GM21423 (cell line): Measurements from ENCODE around the gene COQ3.
"Not testable (repeated sequence)": the region's sequence is repeated elsewhere in the genome, so short reads cannot be mapped to it uniquely, and the experiment has no call there.

ENCODE experiments used
- ATAC-seq: cut with Tn5 transposase; IDR thresholded peaks from one replicate; pipeline ENCODE4 v1.9.1; 2021; ENCODE audit warnings: mild to moderate bottlenecking, moderate library complexity; ENCODE audit not compliant: unreplicated experiment

COQ3 gene

GRCh38 chr6:99390896-99391295 lies 3.1 kb downstream of the COQ3 start:
- no peak for ATAC-seq

GRCh38 chr6:99384507-99384906 lies 9.5 kb downstream of the COQ3 start:
- no peak for ATAC-seq

- no peak for ATAC-seq
These were observed 15.4 kb downstream of the COQ3 start for GRCh38 chr6:99378636-99379035.

GRCh38 chr6:99369533-99369932 lies 24.5 kb downstream of the COQ3 start:
- ATAC-seq: no peak

- ATAC-seq: no peak
These were observed 27.1 kb downstream of the COQ3 start for GRCh38 chr6:99366852-99367251.

- ATAC-seq: peak; percentile 85
These were observed 30.0 kb downstream of the COQ3 start for GRCh38 chr6:99364026-99364425.

GRCh38 chr6:99362678-99363268 lies 31.2 kb downstream of the COQ3 start:
- ATAC-seq: no peak

- ATAC-seq: no peak
These were observed 34.2 kb downstream of the COQ3 start for GRCh38 chr6:99359800-99360199.

GRCh38 chr6:99356641-99357040 lies 37.4 kb downstream of the COQ3 start:
- ATAC-seq: no peak

- ATAC-seq: no peak
These were observed 39.0 kb downstream of the COQ3 start for GRCh38 chr6:99354983-99355382.

- no peak for ATAC-seq
These were observed 40.9 kb downstream of the COQ3 start for GRCh38 chr6:99353126-99353525.

- ATAC-seq: no peak
These were observed 43.4 kb downstream of the COQ3 start for GRCh38 chr6:99350573-99350972.

GRCh38 chr6:99349171-99350141 lies 44.5 kb downstream of the COQ3 start, which contains the start of gene FAXC:
Gene FAXC (minus strand): TSS chr6:99349674. CDS start chr6:99349372, 302 bp downstream.
- peak; percentile 60 for ATAC-seq

- no peak for ATAC-seq
These were observed 45.5 kb downstream of the COQ3 start for GRCh38 chr6:99348288-99349170.

- ATAC-seq: no peak
These were observed 46.2 kb downstream of the COQ3 start for GRCh38 chr6:99347804-99348203.

GRCh38 chr6:99346595-99346994 lies 47.4 kb downstream of the COQ3 start:
- ATAC-seq: no peak

GRCh38 chr6:99345164-99345563 lies 48.8 kb downstream of the COQ3 start:
- ATAC-seq: no peak

- no peak for ATAC-seq
These were observed 49.7 kb downstream of the COQ3 start for GRCh38 chr6:99344289-99344688.

- no peak for ATAC-seq
These were observed 52.0 kb downstream of the COQ3 start for GRCh38 chr6:99341862-99342455.

GRCh38 chr6:99338188-99338587 lies 55.8 kb downstream of the COQ3 start:
- no peak for ATAC-seq

GRCh38 chr6:99335298-99335697 lies 58.7 kb downstream of the COQ3 start:
- ATAC-seq: not testable (repeated sequence)
